Spleen (tissue), 7 donors: ENCODE measurements around the gene TBC1D16.

ENCODE experiments used
- CTCF ChIP-seq, 11 experiments: fragments of 200-600 bp in 7 of 11; fragments of 450-650 bp in 4 of 11; sonication (generic) in 4 of 11; IDR thresholded peaks in 8 of 11; conservative IDR thresholded peaks in 3 of 11; 1 replicate in 7 of 11; 2 replicates in 4 of 11; pipeline versions ENCODE4 v1.4.0 to v1.8.0; 2016 to 2021; ENCODE audit warnings: antibody characterized with exemption in 11 of 11, inconsistent platforms in 4 of 11, mild to moderate bottlenecking in 1 of 11
- POLR2A ChIP-seq, 3 donors: fragments of 450-650 bp; IDR thresholded peaks; one replicate each; pipeline ENCODE4 v1.5.1; 2017; ENCODE audit warnings: antibody characterized with exemption in 3 of 3, mild to moderate bottlenecking in 1 of 3
- POLR2AphosphoS5 ChIP-seq, 3 donors: sonication (generic); formaldehyde crosslinking; IDR thresholded peaks; one replicate each; pipeline ENCODE4 v1.5.1; 2017; ENCODE audit warnings: antibody characterized with exemption in 3 of 3
- donor health status: DM: no; HTN: no; CAD: no; lungs with moderate emphysema.
- donor health status: DM: no; HTN: no; CAD: no.
- donor health status: DM: no; HTN: no; CAD: no.

- TF ChIP-seq CTCF (IDR thresholded peaks at IDR 0.05 in 8 of 11, conservative IDR thresholded peaks at IDR 0.05 in 3 of 11): no peak
- TF ChIP-seq POLR2A (IDR thresholded peaks at IDR 0.05): no peak
- TF ChIP-seq POLR2AphosphoS5 (IDR thresholded peaks at IDR 0.05): no peak
Observed at GRCh38 chr17:79922116-79922601, 113.5 kb downstream of the TBC1D16 start.
